ENCODE data around the gene MRPL57. TPM values are rescaled to one million over a fixed set of nuclear protein-coding genes. Genes with fewer than 3 reads are reported as not detected.
"Not testable (repeated sequence)": the region's sequence is repeated elsewhere in the genome, so short reads cannot be mapped to it uniquely, and the experiment has no call there.

The MRPL57 gene
- 19.6 and 20.9 TPM in 2 replicates for total RNA-seq

- intact Hi-C loops (cut with micrococcal nuclease) = loop anchor here (1.0 to 2.0 kb wide), 5 partner anchors 122 to 427 kb away; no protein-coding TSS in a partner anchor
These were observed at the start of gene MRPL57, which contains the start of gene SKA3 for GRCh38 chr13:21176215-21176981. TSS of gene MRPL57 (plus strand) at chr13:21176658. CDS start at chr13:21176917, 259 bp downstream. TSS of gene SKA3 (minus strand) at chr13:21176552. CDS start at chr13:21176477, 75 bp downstream.

- intact Hi-C loops (cut with micrococcal nuclease) = loop anchor here (10.0 kb wide), 1 partner anchor 185 kb away; no protein-coding TSS in a partner anchor
These were observed 46.3 kb upstream of the MRPL57 start for GRCh38 chr13:21130116-21130515.

- intact Hi-C loops (cut with micrococcal nuclease) = loop anchor here (10.0 kb wide), 1 partner anchor 188 kb away; no protein-coding TSS in a partner anchor
These were observed 43.4 kb upstream of the MRPL57 start for GRCh38 chr13:21133077-21133476.

GRCh38 chr13:21134475-21134874 lies 42.0 kb upstream of the MRPL57 start:
- intact Hi-C loops (cut with micrococcal nuclease) = loop anchor here (10.0 kb wide), 1 partner anchor 190 kb away; no protein-coding TSS in a partner anchor

GRCh38 chr13:21135833-21136232 lies 40.6 kb upstream of the MRPL57 start:
- intact Hi-C loops (cut with micrococcal nuclease) = loop anchor here (10.0 kb wide), 1 partner anchor 191 kb away; no protein-coding TSS in a partner anchor

GRCh38 chr13:21137696-21138095 lies 38.8 kb upstream of the MRPL57 start:
- intact Hi-C loops (cut with micrococcal nuclease) = loop anchor here (10.0 kb wide), 1 partner anchor 193 kb away; no protein-coding TSS in a partner anchor

- intact Hi-C loops (cut with micrococcal nuclease) = loop anchor here (10.0 kb wide), 1 partner anchor 194 kb away; no protein-coding TSS in a partner anchor
These were observed 37.9 kb upstream of the MRPL57 start for GRCh38 chr13:21138561-21138960.

- intact Hi-C loops (cut with micrococcal nuclease) = loop anchor here (10.0 kb wide), 1 partner anchor 195 kb away; no protein-coding TSS in a partner anchor
These were observed 37.1 kb upstream of the MRPL57 start for GRCh38 chr13:21139374-21139773.

GRCh38 chr13:21142766-21143165 lies 33.7 kb upstream of the MRPL57 start:
- intact Hi-C loops (cut with micrococcal nuclease) = no loop called here

- intact Hi-C loops (cut with micrococcal nuclease) = no loop called here
These were observed 28.6 kb upstream of the MRPL57 start for GRCh38 chr13:21147827-21148226.

GRCh38 chr13:21148557-21149258 lies 27.8 kb upstream of the MRPL57 start:
- intact Hi-C loops (cut with micrococcal nuclease) = no loop called here

- intact Hi-C loops (cut with micrococcal nuclease) = no loop called here
These were observed 26.9 kb upstream of the MRPL57 start for GRCh38 chr13:21149568-21149967.

GRCh38 chr13:21150013-21150412 lies 26.4 kb upstream of the MRPL57 start:
- intact Hi-C loops (cut with micrococcal nuclease) = no loop called here

GRCh38 chr13:21152251-21152899 lies 24.1 kb upstream of the MRPL57 start:
- intact Hi-C loops (cut with micrococcal nuclease) = no loop called here

- intact Hi-C loops (cut with micrococcal nuclease) = no loop called here
These were observed 11.8 kb upstream of the MRPL57 start for GRCh38 chr13:21164631-21165030.

- intact Hi-C loops (cut with micrococcal nuclease) = not testable (repeated sequence)
These were observed 10.9 kb upstream of the MRPL57 start for GRCh38 chr13:21165606-21166005.

- intact Hi-C loops (cut with micrococcal nuclease) = no loop called here
These were observed 5.0 kb upstream of the MRPL57 start for GRCh38 chr13:21171420-21171819.

- intact Hi-C loops (cut with micrococcal nuclease) = not testable (repeated sequence)
These were observed 2.7 kb upstream of the MRPL57 start for GRCh38 chr13:21173767-21174166.

- intact Hi-C loops (cut with micrococcal nuclease) = loop anchor here (1.0 to 2.0 kb wide), 5 partner anchors 123 to 428 kb away; no protein-coding TSS in a partner anchor
These were observed 723 bp upstream of the MRPL57 start for GRCh38 chr13:21175656-21176214.

- intact Hi-C loops (cut with micrococcal nuclease) = loop anchor here (1.0 to 2.0 kb wide), 5 partner anchors 121 to 426 kb away; no protein-coding TSS in a partner anchor
These were observed 475 bp downstream of the MRPL57 start for GRCh38 chr13:21176982-21177284.

- intact Hi-C loops (cut with micrococcal nuclease) = no loop called here
These were observed 5.2 kb downstream of the MRPL57 start for GRCh38 chr13:21181671-21182070.

Data from T-helper 2 cell treated with Interferon-gamma antibody and Interleukin-4, amounts not matched to agents 100 ng/mL and 5 ng/mL, for 36 hours (primary cell).